ENCODE measurements around the gene LHFPL3. TPM values are rescaled to one million over a fixed set of nuclear protein-coding genes. Genes with fewer than 3 reads are reported as not detected.
A peak's percentile ranks its signal among the peaks of the same experiment; 100 is the strongest.

The LHFPL3 gene
- total and polyA plus RNA-seq, 9 of the 15 experiments (the other 6 are each of a cell fraction or from before 2014, with no cell fraction given), result 0.21 to 0.52 TPM; not detected in 7

GRCh38 chr7:104862719-104863118 is 534.3 kb downstream of the LHFPL3 start (continued):
- no peak for TF ChIP-seq E2F8 (IDR thresholded peaks at IDR 0.05; ENCODE audit: low read depth, partially characterized antibody)
- TF ChIP-seq HDGF (IDR thresholded peaks at IDR 0.05), result no peak
- TF ChIP-seq EP300 (IDR thresholded peaks at IDR 0.05; ENCODE audit: low read length), result no peak
- TF ChIP-seq ZNF121 (CRISPR knock-in tag; conservative IDR thresholded peaks at IDR 0.05), result no peak
- no peak for TF ChIP-seq BMI1 (IDR thresholded peaks at IDR 0.05; ENCODE audit: low read length)
- no peak for TF ChIP-seq ZNF79 (CRISPR knock-in tag; IDR thresholded peaks at IDR 0.05; ENCODE audit: low read depth)
- TF ChIP-seq ZBTB9 (CRISPR knock-in tag; IDR thresholded peaks at IDR 0.05), result no peak
- TF ChIP-seq HMG20B (CRISPR knock-in tag; IDR thresholded peaks at IDR 0.05), result no peak
- no peak for TF ChIP-seq TFAM (CRISPR knock-in tag; conservative IDR thresholded peaks at IDR 0.05)
- TF ChIP-seq EWSR1 (IDR thresholded peaks at IDR 0.05; ENCODE audit: borderline replicate concordance, low read depth, partially characterized antibody), result no peak
- TF ChIP-seq MYBL2 (IDR thresholded peaks at IDR 0.05; ENCODE audit: low read depth), result no peak
- TF ChIP-seq MYBL2 (CRISPR knock-in tag; IDR thresholded peaks at IDR 0.05; ENCODE audit: borderline replicate concordance), result no peak
- no peak for TF ChIP-seq KDM4B (IDR thresholded peaks at IDR 0.05; ENCODE audit: borderline replicate concordance in 2 of 2, low read depth in 1 of 2)
- 0 out of 2 replicates have a peak, but pooled peaks have one; percentile 22 for TF ChIP-seq REST (IDR thresholded peaks at IDR 0.05; ENCODE audit: borderline replicate concordance)
- no peak for TF ChIP-seq REST (CRISPR knock-in tag; IDR thresholded peaks at IDR 0.05; ENCODE audit: low read depth)
- no peak for TF ChIP-seq JUNB (CRISPR knock-in tag; conservative IDR thresholded peaks at IDR 0.05)
- TF ChIP-seq BCL6 (CRISPR knock-in tag; IDR thresholded peaks at IDR 0.05), result no peak
- no peak for TF ChIP-seq GABPB1 (CRISPR knock-in tag; IDR thresholded peaks at IDR 0.05)
- no peak for TF ChIP-seq TSC22D4 (tag; IDR thresholded peaks at IDR 0.05)

Measured in K562 (cell line).